GM03348 (cell line): Measurements from ENCODE around the gene RPL27.
A peak's percentile ranks its signal among the peaks of the same experiment; 100 is the strongest.

Source experiments
- DNase-seq: peaks from one replicate; pipeline ENCODE4 v3.0.0; 2012; ENCODE audit warnings: low spot score

The RPL27 gene

DNA sequence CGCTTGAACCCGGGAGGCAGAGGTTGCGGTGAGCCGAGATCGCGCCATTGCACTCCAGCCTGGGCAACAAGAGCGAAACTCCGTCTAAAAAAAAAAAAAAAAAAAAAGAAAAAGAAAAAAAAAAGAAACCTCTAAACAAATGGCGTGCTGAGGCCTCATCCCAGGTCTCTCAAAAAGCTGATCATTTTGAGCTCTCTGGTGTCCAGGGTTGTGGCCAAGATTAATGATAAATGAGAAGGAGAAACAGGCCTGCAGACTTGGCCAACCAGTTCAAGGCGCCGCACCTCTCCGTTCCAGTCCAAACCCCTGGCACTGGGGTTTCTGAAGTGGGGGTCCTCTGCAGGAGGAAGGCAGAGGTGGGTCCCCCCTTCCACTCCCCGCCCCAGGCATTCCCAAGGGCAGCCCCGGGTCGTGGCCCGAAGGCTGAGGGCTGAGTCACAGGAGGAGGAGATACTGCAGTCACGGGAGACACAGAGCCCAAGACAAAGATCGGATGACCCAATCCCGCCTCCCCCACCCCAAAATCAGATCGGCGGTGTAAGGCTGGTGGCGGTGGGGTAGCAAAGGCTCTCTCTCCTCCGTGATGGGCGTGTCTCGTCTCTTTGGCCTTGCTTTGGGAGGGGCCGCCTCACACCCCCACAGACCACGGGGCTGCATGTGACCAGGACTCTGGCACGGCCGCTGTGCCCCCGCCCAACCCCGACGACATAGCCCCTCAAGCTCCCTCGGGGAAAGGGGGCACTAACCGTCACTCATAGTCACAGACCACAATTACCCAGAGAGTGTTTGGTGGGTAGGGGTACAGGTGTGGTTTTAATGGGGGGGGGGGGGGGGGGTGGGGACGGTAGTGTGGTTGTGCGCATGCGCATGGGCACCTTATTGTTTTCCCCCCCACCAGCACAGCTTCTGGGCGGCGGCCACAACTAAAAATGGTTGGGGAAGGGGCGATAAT, 22.8 kb downstream of the RPL27 start:
- peak; percentile 91 for DNase-seq

DNA sequence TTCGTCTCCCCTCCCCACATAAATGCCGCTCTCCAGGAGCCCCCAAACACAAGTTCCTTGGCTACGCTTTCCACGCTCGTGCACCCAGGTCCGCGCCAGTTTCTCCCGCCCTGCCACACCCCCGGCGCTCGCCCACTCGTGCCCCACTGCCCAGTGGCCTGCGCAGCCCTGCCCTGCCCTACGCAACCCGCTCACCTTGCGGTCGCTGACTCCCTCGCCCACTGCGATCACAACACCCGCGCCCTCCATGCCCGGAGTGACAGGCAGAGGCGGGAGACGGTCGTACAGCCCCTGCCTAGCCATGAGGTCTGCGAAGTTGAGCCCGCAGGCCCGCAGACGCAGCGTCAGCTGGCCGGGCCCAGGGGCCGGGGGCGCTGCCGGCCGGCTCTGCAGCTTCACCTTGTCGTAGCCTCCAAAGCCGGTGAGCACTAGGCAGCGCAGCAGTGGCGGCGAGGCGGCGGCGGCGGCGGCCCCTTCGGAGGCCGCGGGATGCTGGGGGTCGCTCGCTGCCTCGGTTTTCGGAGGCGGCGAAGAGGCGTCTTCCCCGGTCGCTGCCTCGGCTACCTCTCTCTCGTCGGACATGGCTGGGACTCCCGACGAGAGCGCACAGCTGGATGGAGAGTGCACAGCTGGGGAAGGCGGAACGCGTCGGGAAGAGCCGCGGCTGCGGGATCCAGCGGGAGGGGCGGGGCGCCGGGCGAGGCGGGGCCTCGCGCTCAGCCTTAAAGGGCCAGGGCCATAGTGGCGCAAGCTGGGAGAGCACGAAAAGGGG, 23.7 kb downstream of the RPL27 start, which contains the start of gene VAT1:
Gene VAT1, minus strand, starts transcription at position 645 of the 772 bp plus-strand sequence. Its CDS starts 63 bp downstream, at position 582.
- DNase-seq = peak; percentile 94

DNA sequence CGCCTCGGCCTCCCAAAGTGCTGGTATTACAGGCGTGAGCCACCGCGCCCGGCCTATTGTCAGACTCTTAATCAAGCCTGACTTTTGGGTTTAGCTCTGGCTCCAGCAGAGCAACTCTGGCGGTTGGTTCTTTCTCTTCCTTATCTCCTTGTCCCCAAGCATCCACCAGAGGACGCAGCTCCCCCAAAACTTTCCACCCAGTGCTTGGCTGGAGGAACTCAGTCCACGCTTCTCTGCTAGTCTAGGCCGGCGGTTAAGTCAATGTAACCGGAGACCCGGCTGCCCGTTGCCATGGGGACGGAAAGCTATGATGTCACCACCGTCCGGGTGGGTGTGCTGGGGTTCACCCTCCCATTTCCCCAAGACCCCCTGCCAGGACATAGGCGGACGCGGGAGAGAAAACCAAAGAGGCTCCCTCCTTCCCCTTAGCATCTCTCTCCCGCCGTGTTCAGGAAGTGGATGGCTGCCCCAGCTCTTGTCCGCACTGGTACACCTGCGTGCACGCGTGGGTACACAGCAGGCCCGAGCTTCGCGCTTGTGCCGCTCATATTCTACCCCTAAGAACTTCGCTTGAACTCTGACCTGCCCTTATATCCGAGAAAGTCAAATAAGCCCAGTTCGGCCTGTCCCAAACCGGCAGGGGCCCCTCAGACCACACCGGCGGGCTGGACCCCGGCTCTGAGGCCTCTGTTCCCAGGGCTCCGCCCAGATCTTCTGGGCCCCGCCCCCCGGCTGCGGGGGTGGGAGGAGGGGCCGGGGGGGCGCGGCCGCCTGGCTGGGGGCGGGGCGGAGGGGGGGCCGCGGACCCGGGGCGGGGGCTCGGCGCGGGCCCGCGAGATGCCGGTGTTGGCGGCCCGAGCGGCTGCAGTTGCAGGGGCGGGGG, 26.4 kb downstream of the RPL27 start, which contains the start of gene RND2:
Gene RND2, plus strand, starts transcription at position 825 of the 883 bp plus-strand sequence. CDS start 117 bp downstream, outside the sequence.
- DNase-seq = peak; percentile 97

DNA sequence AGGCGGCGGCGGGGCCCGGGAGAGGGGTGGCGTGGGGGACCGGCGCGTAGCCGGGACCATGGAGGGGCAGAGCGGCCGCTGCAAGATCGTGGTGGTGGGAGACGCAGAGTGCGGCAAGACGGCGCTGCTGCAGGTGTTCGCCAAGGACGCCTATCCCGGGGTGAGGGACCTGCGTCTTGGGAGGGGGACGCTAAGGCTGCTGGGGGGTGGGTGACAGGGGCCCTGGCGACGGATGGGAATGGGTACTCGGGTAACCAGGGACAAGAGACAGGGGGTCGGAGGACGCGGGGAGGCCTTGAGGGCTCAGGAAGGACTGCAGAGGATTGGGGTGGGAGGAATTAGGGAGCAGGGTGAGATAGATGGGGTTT, 27.1 kb downstream of the RPL27 start:
- no peak for DNase-seq

DNA sequence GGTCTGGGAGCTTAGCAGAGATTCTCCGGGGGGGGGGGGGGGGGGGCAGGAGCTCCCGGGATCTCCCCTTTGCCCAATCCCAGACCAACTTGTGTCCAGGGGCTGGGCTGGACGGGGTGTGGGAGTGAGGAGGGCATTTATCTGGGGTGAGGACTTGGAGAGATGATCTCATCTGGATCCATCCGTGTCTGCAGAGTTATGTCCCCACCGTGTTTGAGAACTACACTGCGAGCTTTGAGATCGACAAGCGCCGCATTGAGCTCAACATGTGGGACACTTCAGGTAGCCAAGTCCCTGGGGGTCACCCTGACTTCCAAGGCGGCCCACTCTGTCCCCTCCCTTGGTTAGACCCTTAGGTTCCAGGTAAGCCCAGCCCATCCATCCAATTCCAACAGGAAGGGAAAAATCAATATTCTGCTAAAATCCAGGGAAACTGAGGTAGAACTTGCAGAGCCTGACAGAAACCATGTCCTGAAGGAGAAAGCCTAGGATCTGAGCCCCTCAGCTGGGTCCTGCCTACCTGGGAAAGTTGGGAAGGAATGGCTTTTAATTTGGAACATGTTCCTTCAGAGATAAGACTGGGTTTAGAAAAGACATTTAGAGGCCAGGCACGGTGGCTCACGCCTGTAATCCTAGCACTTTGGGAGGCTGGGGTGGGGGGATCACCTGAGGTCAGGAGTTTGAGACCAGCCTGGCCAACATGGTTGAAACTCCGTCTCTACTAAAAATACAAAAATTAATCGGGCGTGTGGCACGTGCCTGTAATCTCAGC, 27.7 kb downstream of the RPL27 start:
- DNase-seq = no peak

DNA sequence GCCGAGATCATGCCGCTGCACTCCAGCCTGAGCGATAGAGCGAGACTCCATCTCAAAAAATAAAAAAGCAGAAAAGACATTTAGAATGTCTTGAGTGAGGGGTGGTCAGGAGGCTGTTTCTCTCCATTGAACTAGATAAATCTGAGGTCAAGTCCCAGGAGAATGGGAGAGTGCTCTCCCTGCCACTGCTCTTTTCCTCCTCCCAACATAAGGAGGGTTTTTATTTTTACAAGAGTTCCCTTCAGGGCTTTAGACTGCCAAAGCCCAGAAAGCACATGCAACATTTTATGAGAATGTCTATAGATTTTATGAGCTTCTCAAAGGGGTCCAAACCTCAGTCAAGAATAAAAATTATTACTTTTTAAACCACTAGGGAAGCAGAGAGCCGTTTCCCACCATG, 28.4 kb downstream of the RPL27 start:
- no peak for DNase-seq

DNA sequence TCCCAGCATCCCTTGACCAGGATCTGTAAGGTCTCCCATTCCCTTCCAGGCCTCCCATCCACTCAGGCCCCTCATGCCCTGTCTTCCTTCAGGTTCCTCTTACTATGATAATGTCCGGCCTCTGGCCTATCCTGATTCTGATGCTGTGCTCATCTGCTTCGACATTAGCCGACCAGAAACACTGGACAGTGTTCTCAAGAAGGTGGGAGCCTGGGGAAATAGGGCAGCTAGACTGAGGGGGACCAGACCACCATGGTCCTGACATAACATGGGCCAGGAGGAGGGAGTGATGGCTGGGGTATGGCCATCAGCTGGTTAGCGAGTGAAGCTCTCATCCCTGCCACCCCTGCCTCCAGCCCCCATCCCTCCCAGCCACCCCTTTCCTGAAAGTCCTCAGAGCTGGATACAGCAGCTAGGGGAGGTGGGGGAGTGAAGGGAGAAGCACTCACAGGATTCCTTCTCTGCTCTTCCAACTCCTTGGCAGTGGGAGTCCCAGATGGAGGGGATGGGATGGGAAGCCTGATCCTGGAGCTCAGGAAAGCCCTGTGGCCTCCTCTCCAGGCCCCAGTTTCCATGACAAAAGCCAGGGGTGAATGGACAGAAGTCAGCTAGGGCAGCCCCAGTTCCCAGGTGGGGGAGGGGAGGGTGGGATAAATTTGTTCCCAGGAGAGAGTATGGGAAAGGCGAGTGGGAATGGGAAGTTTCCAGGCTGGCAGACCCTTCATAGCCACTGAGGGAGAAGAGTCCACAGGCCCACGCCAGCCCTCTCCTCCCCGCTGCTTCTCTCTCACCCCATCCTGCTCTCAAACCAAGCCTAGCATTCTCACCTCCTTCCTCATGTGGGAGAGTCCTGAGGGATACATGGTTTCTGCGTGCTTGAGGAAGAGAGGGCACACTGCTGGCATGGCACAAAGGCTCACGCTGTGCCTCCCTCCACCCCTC, 29.1 kb downstream of the RPL27 start:
- DNase-seq = no peak

DNA sequence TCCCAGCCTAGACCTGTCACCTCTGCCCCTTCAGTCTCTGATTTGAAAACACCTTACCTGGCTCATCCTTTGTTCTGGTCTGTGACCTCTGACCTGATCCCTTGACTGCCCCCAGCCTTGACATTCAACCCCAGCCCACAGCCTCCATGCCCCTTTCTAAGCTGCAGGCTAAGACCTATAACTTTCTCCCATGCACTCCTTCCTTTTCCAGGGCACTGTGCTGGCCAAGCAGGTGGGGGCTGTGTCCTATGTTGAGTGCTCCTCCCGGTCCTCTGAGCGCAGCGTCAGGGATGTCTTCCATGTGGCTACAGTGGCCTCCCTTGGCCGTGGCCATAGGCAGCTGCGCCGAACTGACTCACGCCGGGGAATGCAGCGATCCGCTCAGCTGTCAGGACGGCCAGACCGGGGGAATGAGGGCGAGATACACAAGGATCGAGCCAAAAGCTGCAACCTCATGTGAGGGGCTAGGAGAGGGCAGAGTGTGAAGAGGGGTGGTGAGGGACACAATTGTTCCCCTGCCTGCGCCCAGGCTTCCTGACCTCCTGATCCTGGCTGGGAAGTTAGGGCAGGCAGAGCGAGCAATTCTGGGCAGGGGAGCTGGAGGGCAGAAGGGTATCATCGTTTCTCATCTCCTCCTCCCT, 30.1 kb downstream of the RPL27 start:
- DNase-seq = no peak

DNA sequence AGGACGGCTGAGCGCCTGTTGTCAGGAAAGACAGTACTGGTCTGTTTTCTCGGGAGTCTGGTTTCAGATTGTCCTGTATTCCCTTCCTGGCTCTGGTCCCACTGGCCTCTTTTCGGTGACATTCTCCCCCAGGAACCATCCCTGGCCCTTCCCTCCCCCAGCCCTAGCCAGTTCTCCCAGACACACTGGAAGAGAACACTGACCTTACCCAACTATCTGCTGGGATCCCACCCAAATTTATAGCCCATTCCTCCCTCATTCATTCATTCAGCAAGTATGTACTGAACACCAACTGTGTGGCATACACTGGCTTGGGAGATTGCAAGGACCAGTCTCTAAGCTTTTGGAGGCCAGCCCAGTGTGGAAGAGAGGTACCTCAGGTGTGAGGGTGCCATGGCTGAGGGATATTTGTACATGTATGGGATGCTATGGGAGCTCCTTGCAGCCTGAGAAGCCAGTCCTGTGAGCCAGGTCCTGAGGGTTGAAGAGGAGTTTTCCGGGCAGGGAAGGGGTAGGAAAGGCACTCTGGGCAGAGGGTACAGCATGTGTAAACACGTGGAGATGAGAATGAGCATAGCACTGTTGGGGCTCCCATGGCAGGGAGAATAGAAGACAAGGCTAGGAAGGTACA, 32.0 kb downstream of the RPL27 start:
- DNase-seq = no peak

DNA sequence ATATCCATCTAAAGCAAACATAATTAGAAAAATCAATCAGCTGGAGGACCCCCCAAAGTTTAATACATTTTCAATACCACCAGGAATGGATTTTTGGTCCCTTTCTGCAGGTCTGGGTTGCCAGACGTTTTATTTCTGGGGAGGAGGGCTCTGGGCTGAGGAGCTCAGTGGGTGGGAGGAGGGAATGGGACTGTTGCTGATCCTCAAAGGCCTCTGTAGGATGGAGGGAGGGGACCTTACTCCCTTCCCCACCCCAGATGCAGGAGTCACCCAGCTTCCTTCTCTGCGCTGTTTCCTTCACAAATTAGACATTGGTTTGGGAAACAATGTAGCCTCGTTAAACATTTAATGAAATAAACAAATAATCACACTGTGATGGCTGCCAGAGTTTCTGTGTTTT, 33.4 kb downstream of the RPL27 start:
- no peak for DNase-seq

DNA sequence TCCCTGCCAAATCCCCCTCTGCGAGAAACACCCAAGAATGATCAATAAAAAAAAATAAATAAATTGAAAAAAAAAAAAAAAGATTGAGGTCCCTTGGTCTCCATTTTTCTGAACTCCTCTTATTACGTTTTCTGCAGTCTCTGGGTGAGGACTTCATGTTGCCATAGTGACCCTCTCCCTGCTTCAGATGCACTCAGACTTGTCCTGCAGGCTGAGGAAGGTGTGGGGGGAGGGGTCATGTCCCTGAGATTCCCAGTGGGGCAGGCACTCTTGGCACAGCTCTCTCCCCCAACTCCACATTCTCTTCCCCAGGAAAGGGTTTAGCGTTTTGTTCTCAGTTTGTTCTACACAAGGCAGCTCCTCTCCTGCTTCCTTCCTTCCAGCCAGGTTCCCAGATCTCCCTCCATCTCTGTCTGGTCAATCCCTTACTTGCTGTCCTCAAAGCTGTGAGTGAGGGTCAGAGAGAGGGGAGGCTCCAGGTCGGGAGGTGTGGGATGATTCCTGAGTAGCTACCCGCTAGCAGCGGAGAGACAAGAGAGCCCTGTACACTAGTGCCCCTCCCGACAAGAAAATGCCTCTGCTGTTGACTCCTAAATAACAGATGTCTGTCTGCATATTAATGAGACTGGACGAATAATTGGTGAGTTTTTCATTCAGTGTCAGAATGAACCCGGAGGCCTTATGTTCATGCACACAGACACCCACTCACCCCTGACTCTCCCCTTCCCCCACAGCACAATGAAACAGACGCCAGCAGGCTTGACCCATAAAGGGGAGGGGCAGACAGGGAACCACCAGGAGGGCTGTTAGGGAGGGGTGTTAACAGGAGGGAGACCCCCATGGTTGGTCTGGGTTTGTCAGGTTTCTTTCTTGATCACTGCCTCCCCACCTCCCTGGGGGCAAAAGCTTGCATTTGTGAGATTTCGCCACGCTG, 36.0 kb downstream of the RPL27 start:
- no peak for DNase-seq

DNA sequence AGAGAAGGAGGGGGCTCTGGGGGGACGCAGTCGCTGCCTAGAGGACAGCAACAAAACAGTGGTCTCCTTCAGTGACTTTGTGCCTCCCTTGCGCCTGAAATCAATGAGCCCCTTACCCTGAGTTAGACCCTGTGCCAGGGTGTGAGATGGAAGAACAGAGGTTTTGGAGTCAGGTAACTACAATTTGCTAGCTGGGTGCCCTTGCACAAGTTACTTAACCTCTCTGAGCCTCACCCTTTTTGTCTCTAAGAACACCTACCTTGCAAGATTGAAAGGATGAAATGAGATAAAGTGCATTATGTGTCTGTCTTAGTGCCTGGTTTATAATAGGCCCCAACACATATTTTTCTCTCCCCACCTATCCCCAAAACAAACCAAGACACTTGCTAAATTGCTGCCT, 36.7 kb downstream of the RPL27 start:
- DNase-seq = no peak

DNA sequence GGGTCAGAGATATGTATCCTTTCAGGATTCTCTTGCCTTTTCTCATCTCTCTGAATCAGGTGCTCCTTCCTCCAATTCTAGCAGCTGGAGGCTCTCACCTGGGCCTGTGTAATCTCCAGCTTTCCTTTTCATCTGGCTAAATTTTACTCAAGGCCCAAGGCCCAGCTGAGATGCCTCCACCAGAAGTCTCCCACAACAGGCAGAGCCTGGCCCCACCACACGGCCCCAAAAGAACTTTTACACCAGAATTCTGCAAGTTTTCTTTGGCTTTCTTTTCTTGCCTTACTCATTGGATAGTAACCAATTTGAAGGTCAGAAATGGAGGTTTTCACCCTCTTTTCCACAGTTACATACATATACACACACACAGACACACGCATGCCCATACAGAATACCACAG, 41.4 kb downstream of the RPL27 start:
- DNase-seq = no peak

DNA sequence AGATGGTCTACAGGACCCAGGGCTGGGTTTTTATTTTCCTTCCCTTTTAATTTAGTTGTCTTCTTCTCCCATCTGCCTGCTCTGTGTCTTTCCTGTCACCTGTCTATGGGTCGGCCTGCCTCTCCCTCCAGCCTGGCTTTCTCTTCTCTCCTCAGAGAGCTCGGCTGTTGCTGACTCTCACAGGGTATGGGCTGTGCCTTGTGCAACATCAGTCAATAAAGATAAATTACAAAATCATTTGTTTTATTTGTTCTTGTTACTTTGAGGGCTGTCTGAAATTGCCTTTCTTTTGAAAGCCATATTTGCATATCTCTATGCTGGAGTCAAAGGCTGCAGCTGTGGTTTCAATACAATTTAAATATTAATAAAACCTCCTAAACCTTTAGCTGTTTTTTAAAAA, 42.4 kb downstream of the RPL27 start:
- DNase-seq = no peak

DNA sequence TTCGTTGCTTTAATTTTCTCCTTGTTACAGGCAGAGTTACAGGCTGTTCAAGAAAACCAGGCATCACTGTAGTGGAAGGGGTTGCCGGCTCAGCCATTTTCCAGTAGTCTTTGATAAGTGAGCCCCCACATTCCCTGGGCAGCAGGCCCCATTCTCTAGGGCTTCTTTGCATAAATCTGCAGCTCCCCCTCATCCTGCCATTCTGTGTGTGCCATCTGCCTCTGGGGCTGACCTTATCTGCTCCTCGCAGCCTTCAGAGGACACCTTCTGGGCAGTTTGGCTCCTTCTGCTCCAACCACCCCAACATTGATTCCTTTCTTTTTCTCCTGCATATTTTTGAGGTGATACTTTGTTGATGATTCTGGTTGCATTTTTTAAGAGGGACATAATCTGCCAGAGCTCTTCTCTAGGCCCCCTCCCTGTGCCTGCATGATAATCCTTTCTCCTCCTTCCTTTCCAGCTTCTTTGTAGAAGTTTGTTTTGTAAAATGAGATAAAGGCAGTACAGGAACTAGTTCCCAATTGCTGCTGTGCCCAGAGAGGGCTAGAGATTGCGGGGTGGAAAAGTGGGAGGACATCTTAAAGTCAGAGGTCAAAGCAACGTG, 43.9 kb downstream of the RPL27 start:
- DNase-seq = peak; percentile 23

DNA sequence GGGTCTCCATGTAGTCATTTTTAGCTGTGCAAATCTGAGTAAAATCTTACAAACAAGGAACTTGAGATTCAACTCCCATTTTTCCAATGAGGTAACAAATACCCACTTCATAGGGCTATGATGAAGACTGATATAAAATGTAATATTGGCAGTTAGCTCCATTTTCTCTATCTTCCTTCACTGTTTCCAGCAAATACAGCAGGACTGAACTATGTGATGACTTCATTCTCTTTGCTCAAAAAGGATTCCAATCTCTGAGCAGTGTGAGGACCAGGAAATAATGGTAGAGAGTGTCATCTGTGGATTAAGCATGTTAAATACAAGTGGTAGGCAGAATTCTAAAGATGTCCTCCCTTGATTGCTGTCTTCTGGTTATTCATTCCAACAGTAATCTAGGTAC, 45.1 kb downstream of the RPL27 start:
- peak; percentile 32 for DNase-seq

DNA sequence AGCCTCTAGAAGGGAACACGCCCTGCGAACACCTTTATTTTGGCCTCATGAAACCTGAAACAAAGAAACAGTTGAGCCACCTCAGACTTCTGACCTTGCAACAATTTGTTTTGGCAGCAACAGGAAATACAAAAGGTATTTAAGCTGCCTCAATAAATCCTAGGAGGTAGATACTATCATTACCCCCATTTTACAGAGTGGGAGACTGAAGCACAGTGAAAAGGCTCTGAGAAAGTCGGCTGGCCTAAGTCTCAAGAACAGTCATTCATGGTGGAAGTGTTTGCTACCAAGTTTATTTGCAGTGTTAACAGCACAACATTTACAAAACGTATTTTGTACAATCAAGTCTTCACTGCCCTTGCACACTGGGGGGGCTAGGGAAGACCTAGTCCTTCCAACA, 45.8 kb downstream of the RPL27 start:
- no peak for DNase-seq

DNA sequence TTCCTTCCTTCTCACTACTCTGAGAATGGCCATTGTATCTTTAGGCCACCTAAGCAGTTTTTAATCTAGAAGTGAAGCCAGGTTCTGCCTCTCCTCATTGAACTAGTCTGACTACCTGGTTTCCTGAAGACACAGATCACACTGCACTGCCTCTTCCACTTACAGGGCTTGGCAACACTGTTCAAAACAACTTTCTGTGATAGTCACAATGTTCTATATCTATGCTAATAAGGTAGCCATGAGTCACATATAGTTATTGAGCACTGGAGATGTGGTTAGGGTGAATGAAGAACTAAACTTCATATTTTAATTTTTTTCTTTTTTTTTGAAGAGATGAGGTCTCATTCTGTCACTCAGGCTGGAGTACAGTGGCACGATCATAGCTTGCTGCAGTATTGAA, 53.8 kb downstream of the RPL27 start:
- no peak for DNase-seq
